ENCODE data around the gene ATG2A.
"Not testable (repeated sequence)": the region's sequence is repeated elsewhere in the genome, so short reads cannot be mapped to it uniquely, and the experiment has no call there.

Gene ATG2A

GRCh38 chr11:64851831-64852351, 65.1 kb downstream of the ATG2A start:
- DNase-seq: no peak

- no peak for DNase-seq
These were observed 65.9 kb downstream of the ATG2A start for GRCh38 chr11:64850979-64851567.

GRCh38 chr11:64849598-64850356, 67.2 kb downstream of the ATG2A start:
- no peak for DNase-seq

GRCh38 chr11:64848826-64849597, 68.0 kb downstream of the ATG2A start:
- DNase-seq: no peak

GRCh38 chr11:64848214-64848825, 68.7 kb downstream of the ATG2A start:
- DNase-seq: no peak

- DNase-seq: peak; percentile 87
These were observed 69.9 kb downstream of the ATG2A start for GRCh38 chr11:64846998-64847666.

GRCh38 chr11:64845776-64846129, 71.3 kb downstream of the ATG2A start:
- not testable (repeated sequence) for DNase-seq

- DNase-seq: no peak
These were observed 71.8 kb downstream of the ATG2A start for GRCh38 chr11:64845129-64845775.
